ENCODE results near the gene NFIA. TPM values are rescaled to one million over a fixed set of nuclear protein-coding genes. Genes with fewer than 3 reads are reported as not detected.

The NFIA gene
- polyA plus RNA-seq, 1 donor (not counting 4 experiments of a cell fraction or from before 2014, with no cell fraction given): 14.7 TPM

DNA sequence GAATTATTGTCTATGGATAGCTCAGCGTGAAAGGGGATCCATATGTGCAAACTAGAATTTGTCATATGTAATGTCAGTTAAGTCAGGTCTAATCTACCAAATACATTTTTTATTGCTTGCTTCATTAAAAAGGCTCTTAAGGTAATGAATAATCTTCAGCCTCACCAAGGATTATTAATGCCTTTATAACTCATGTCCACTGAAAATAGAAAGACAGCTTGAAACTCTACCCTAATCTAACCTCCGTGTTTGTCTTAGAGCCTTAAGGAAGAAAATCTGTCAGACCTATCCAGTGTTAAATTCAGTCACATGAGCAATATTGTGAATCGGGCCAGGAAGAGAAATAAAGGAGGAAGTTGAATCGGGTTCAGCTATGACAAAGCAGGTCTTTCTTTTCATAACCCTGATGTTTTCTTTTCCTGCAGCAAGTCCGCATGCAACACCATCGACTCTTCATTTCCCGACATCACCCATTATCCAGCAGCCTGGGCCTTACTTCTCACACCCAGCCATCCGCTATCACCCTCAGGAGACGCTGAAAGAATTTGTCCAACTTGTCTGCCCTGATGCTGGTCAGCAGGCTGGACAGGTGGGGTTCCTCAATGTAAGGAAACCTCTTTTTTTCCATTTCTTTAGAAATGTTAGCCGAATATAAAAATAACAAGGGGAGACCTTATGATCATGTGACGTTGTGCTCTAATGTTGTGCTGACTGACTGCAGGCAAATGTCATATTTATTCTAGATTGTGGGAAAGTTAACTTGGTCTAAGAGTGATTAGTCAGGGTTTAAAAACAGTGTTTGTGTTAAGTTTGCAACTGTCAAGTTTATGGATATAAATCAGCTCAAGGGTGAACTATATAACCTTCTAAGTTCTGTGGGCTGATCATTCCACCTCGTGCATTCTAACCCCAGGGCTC lies 321.6 kb downstream of the NFIA start:
- Histone ChIP-seq H4K20me1 (ENCODE audit: control insufficient read depth, extremely low read depth, insufficient read depth, low read length) (no peaks in the 10 kb centered on the region), H3K79me2 (ENCODE audit: control insufficient read depth, insufficient read depth, low read length) (no peaks in the 10 kb centered on the region), H3K4me2 (ENCODE audit: control insufficient read depth, extremely low read depth, insufficient read depth, low read depth, low read length) (no peak overlapping the region), H3K9me3 (ENCODE audit: control insufficient read depth, low read depth, low read length) (no peaks in the 10 kb centered on the region), H3K9me1 (ENCODE audit: control insufficient read depth, extremely low read depth, insufficient read depth, low read length) (no peaks in the 10 kb centered on the region), H3K4me1 (ENCODE audit: control insufficient read depth, extremely low read depth, insufficient read depth, low read length) (no peaks in the 10 kb centered on the region), H3K27ac (ENCODE audit: control insufficient read depth, insufficient read depth, low read length) (no peak overlapping the region), H3K9ac (ENCODE audit: control insufficient read depth, extremely low read depth, insufficient read depth, low read length) (no peak overlapping the region), H3K27me3 (ENCODE audit: control insufficient read depth, extremely low read depth, insufficient read depth, low read length) (no peaks in the 10 kb centered on the region), H3K36me3 (ENCODE audit: control insufficient read depth in 2 of 2, extremely low read depth in 1 of 2, insufficient read depth in 2 of 2, low read length in 2 of 2) (peaks cover 6% of the 10 kb centered on the region in 2 experiments), H3K4me3 (ENCODE audit: control insufficient read depth in 2 of 3, extremely low read depth in 1 of 3, insufficient read depth in 2 of 3, low read depth in 1 of 3, low read length in 3 of 3) (no peak overlapping the region), H2AFZ (ENCODE audit: control insufficient read depth, low read length) (no peak overlapping the region)
- dilution Hi-C loops (cut with MboI; ENCODE audit: extremely low pct_ligation_motif_present, low sequenced_read_pairs): no loop called here
- TF ChIP-seq, protein P1, sequence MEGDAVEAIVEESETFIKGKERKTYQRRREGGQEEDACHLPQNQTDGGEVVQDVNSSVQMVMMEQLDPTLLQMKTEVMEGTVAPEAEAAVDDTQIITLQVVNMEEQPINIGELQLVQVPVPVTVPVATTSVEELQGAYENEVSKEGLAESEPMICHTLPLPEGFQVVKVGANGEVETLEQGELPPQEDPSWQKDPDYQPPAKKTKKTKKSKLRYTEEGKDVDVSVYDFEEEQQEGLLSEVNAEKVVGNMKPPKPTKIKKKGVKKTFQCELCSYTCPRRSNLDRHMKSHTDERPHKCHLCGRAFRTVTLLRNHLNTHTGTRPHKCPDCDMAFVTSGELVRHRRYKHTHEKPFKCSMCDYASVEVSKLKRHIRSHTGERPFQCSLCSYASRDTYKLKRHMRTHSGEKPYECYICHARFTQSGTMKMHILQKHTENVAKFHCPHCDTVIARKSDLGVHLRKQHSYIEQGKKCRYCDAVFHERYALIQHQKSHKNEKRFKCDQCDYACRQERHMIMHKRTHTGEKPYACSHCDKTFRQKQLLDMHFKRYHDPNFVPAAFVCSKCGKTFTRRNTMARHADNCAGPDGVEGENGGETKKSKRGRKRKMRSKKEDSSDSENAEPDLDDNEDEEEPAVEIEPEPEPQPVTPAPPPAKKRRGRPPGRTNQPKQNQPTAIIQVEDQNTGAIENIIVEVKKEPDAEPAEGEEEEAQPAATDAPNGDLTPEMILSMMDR (optimal IDR thresholded peaks at IDR 0.05 in 1 of 3, IDR thresholded peaks at IDR 0.05 in 1 of 3, conservative IDR thresholded peaks at IDR 0.05 in 1 of 3; ENCODE audit: extremely low read depth in 1 of 3, insufficient read depth in 2 of 3, low read length in 3 of 3): no peak
- TF ChIP-seq EZH2 (IDR thresholded peaks at IDR 0.05; ENCODE audit: low read length): no peak
- DNase-seq (ENCODE audit: low read depth, low spot score): no peak
- FAIRE-seq: no peak

GRCh38 chr1:61404597-61405376 lies 322.4 kb downstream of the NFIA start:
- Histone ChIP-seq H3K27ac (ENCODE audit: control insufficient read depth, insufficient read depth, low read length) (no peak overlapping the region), H3K4me1 (ENCODE audit: control insufficient read depth, extremely low read depth, insufficient read depth, low read length) (no peaks in the 10 kb centered on the region), H3K36me3 (ENCODE audit: control insufficient read depth in 2 of 2, extremely low read depth in 1 of 2, insufficient read depth in 2 of 2, low read length in 2 of 2) (peaks cover 6 to 8% of the 10 kb centered on the region in 2 experiments), H3K79me2 (ENCODE audit: control insufficient read depth, insufficient read depth, low read length) (no peaks in the 10 kb centered on the region), H3K9ac (ENCODE audit: control insufficient read depth, extremely low read depth, insufficient read depth, low read length) (no peak overlapping the region), H3K27me3 (ENCODE audit: control insufficient read depth, extremely low read depth, insufficient read depth, low read length) (no peaks in the 10 kb centered on the region), H3K9me3 (ENCODE audit: control insufficient read depth, low read depth, low read length) (no peaks in the 10 kb centered on the region), H3K4me2 (ENCODE audit: control insufficient read depth, extremely low read depth, insufficient read depth, low read depth, low read length) (no peak overlapping the region), H3K9me1 (ENCODE audit: control insufficient read depth, extremely low read depth, insufficient read depth, low read length) (no peaks in the 10 kb centered on the region), H2AFZ (ENCODE audit: control insufficient read depth, low read length) (no peak overlapping the region), H3K4me3 (ENCODE audit: control insufficient read depth in 2 of 3, extremely low read depth in 1 of 3, insufficient read depth in 2 of 3, low read depth in 1 of 3, low read length in 3 of 3) (no peak overlapping the region), H4K20me1 (ENCODE audit: control insufficient read depth, extremely low read depth, insufficient read depth, low read length) (no peaks in the 10 kb centered on the region)
- no peak for FAIRE-seq
- dilution Hi-C loops (cut with MboI; ENCODE audit: extremely low pct_ligation_motif_present, low sequenced_read_pairs): no loop called here
- TF ChIP-seq EZH2 (IDR thresholded peaks at IDR 0.05; ENCODE audit: low read length): no peak
- TF ChIP-seq, protein P1 (optimal IDR thresholded peaks at IDR 0.05 in 1 of 3, IDR thresholded peaks at IDR 0.05 in 1 of 3, conservative IDR thresholded peaks at IDR 0.05 in 1 of 3; ENCODE audit: extremely low read depth in 1 of 3, insufficient read depth in 2 of 3, low read length in 3 of 3): no peak
- no peak for DNase-seq (ENCODE audit: low read depth, low spot score)
